Activated CD8-positive, alpha-beta memory T cell treated with anti-CD3 and anti-CD28 coated beads for 48 hours (primary cell): ENCODE measurements around the gene TUBGCP5.

ENCODE experiments used
- DNase-seq, 3 experiments: peaks; one replicate each; pipeline ENCODE4 v3.0.0-alpha.2; 2020; ENCODE audit warnings: low read depth in 2 of 3, low spot score in 2 of 3

Gene TUBGCP5

GRCh38 chr15:22979238-22980188 is 59.9 kb downstream of the TUBGCP5 start:
- DNase-seq = peak in 2 of 3 experiments; percentile 23 to 25

DNA sequence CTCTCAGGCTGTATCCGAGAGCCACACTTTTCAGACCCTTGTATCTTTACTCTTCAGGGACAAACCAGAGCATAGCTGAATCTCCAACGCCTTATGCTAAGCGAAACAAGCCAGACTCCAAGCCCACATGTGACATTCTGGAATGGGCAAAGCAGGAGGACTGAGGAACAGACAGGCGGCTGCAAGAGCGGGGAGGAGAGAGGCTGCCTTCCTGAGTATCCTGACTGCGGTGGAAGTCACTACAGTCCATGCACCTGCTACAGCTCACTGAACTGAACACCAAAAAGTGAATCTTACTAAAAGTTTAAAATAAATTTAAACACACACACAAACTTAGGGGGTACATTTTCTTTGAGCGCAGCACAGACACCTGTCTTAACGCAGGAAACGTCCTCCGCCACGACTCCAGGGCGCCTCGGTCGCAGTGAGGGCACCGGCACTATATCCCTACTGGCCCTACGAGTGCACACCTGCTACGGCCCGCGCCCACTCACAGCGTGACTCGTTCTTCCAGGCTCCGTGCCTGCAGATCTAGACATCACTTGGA is 60.6 kb downstream of the TUBGCP5 start:
- no peak for DNase-seq

- DNase-seq = no peak
These were observed 64.6 kb downstream of the TUBGCP5 start for GRCh38 chr15:22974745-22975144.

DNA sequence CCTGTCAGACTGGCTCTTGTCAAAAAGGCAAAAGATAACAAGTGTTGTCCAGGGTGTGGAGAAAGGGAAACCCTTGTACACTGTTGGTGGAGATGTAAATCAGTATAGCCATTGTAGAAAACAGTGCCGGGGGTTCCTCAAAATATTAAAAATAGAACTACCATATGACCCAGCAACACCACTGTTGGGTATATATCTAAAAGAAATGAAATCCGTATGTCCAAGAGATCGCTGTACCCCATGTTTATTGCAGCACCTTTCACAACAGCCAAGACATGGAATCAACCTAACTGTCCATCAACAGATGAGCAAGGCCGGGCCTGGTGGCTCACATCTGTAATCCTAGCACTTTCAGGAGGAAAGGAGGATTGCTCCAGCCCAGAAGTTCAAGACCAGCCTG is 65.4 kb downstream of the TUBGCP5 start:
- no peak for DNase-seq

DNA sequence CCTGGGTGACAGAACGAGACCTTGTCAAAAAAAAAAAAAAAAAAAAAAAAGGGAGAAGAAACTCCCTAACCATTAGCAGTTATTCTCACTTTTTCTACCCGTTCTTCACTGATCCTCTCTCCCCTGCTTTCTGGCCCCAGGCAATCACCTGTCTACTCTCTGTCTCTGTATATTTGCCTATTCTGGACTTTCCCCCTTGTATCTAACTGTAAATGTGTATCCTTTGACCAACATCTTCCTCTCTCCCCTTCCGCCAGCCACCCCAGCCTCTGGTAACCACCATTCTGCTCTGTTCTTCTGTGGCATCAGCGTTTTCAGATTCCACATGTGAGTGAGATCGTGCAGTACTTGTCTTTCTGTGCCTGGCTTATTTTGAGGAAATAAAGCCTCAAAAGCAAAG is 66.1 kb downstream of the TUBGCP5 start:
- DNase-seq = no peak

GRCh38 chr15:22969489-22969888 is 69.9 kb downstream of the TUBGCP5 start:
- DNase-seq = no peak

DNA sequence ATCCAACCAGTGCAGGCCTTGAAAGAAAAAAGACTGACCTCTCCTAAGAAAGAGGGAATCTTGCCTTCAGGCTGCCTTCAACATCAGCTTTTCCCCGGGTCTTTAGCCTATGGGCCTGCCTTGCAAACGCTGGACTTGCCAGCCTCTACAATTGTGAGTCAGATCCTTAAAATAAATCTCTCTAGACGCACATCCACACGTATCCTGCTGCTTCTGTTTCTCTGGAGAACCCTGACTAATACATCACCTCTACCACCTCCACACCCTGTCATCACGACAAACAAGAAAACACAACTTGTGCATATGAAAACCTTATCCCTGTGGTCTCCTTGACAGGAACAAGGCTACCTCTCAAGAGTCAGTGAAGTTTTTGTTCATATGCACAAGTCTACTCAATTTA is 71.0 kb downstream of the TUBGCP5 start:
- DNase-seq = no peak

- DNase-seq = no peak
These were observed 72.1 kb downstream of the TUBGCP5 start for GRCh38 chr15:22967084-22967770.

DNA sequence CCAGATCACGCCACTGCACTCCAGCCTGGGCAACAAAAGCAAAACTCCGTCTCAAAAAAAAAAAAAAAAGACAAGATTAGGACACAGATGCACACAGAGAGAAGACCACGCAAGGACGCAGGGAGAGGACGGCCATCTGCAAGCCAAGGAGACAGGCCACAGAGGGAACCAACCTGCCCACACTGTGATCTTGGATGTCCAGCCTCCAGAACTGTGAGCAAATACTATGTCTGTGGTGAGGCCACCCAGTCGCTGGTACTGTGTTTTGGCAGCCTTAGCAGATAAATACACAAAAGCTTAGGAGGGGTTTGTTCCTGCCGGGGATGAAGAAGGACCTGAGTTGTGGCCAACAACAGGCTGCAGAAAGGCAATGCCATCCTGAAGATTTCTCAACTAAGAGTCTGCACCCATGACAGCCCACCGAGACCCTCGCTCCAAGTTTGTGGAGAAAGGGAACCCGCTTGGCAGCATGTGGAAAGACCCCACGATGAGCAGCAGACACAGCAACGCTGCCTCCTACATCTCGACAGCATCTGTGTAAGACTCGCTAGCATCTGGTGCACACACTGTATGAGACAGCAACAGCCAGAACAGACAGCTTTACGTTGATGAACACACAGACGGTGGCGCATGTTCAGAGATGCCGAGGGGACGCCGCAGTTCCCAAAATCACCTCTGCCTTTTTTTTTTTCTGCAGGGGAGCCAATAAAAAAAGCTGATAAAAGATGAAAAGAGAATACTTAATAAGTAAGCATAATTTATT is 72.9 kb downstream of the TUBGCP5 start:
- DNase-seq = no peak

DNA sequence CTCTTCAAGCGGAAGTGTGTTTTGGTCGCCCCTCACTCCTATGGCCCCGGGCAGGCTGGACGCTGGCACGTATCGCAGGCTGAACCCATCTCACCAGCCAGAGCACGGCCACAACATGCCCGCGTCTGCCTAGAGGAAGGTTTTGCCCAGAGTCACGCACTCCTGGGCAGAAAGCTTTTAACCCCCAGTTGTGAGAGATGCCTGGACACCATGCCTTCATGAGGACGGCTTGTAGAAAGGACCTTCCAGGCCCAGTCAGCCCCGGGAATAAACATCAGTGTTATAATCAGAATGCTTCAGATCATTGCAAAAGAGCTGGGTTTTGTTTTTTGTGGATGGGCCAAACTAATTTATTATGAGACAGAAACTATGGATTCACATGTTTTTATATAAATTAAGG is 75.7 kb downstream of the TUBGCP5 start:
- no peak for DNase-seq

DNA sequence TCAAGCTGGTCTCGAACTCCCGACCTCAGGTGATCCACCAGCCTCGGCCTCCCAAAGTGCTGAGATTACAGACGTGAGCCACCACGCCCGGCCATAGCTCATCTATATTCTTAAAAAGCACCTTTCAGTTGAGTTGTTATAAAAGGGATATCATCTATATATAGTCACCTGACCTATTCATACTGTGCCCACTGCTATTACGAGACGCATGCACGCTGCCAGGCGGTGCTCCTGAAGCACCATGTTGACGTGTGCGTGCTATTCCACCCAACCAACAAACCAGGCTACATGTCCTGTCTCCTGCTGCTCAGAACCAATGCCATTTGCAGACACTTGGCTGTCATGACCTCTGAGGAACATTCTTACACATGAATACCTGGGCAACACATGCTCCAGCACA is 76.8 kb downstream of the TUBGCP5 start:
- no peak for DNase-seq

DNA sequence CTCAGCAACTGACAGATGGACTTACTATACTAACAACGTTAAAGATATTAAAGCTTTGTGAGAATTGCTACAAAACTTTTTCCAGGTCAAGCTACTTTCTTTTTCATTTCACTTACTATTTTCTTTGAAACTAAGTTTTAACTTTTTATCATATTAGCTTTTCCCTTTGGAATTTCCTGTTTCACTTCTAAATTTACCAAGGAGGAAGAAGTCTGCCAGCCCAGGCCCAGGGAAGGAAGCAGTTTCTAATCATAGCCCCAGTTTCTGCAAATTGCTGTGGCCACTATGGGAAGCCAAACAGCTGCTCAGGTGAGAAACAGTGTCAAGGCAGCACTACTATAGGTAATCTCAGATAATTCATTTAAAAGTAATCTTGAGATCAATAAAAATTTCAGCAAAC is 77.6 kb downstream of the TUBGCP5 start:
- DNase-seq = no peak

GRCh38 chr15:22960556-22960955 is 78.8 kb downstream of the TUBGCP5 start:
- DNase-seq = no peak

DNA sequence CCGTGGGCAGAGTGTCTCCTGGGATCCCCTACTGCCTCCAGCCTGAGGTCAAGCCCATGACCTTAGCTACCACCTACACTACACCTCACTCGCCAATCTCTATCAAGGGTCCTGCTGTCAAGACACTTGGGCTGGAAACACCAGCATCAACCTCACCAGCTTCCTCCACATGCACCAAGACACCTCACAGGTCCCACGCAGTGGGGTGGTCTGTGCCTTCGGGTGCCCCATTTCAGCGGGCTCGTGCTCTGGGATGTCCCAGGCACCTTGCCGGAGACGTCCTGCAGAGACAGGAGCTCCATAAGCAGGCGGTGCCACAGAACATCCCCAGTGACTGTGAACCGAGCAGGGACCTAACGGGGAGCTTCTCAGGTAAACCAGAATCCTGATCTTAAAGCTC is 79.2 kb downstream of the TUBGCP5 start:
- no peak for DNase-seq

DNA sequence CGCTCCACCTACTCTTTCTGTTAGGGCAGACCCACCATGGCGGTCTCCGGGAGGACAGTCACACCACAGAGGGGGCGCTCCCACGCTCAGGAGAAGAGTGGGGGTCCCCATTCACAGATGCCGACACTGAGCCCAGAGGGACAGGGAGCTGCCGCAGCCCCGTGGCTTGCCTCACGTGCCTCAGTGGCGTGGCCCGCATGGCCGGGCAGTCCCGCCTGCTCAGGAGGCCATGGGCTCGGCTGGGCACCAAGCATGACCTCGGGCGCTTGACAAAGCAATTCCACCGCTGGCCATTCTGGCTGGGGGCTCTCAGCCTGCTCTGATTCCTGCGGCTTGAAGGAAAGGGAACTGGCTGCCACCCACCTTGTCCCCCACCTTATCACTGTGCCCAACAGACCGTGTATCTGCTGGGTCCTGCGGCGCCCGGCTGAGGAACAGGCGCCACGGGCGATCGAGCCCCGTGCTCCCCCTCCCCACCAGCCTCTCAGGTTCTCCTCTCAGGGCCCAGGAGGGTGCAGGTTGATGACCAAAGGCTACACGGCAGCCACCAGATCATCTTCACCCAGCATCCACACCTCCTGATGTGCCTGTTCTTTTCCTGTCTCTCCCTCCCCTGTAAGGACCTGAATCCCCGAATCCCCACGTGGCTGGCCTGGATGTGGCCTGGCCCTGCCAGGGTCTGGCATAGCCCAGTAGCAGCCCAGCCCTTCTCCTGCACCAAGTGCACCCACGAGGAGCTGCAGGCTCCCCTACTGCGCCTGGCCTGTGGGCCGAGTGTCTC is 79.9 kb downstream of the TUBGCP5 start:
- no peak for DNase-seq

- DNase-seq = no peak
These were observed 80.7 kb downstream of the TUBGCP5 start for GRCh38 chr15:22958487-22959280.

- DNase-seq = no peak
These were observed 82.5 kb downstream of the TUBGCP5 start for GRCh38 chr15:22956978-22957260.

DNA sequence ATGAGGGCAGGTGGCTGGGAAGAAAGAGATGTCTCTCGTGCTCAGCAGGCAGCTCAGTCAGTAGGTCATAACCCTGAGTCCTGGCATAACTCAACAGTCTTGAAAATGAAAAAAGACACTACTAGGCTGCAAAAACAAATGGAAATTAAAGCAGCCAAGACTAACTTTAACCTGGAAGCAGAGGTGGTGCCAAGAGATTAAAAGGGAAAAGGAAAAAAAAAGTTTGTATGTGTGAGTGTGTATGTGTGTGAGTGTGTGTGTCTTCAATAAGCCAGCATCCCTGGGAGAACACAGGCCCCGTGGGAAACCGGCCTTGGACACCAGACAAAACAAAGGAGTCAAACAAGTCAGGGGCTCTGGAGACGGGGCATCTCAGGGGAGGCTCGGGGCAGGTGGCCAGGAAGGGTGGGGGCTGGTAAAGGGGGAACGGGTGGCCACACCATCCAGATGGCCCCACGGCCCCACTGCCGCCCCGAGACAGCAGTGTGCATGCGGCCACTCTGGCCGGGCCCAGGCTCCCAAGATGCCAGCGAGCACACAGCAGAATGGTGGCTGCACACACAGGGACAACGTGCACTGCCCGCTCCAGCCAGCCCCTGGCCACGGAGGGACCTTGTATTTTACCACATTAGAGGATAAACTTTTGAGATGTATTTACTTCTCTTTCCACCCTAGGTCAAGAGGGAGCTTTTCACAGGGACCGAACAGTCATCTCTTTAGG is 83.0 kb downstream of the TUBGCP5 start:
- DNase-seq = no peak

DNA sequence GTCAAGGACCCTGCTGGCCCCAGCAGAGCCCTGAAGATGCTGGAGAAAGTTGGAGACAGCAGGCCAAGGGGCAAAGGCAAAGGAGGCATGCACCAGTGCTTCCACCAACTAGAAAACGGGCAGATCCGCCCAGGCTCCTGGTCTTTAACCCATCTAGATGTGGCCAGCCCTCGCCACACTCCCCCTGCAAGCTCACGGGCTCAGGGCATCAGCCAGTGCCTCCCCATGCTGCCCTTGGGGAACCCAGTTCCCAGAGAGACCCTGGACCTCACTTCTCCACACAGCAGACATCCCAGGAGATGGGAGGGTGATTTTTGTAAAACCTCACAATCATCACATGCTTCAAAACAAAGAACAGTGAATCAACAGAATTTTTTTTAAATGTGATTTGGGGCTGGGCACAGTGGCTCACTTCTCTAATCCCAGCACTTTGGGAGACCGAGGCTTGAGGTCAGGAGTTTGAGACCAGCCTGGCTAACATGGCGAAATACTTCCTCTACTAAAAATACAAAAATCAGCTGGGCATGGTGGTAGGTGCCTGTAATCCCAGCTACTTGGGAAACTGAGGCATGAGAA is 83.7 kb downstream of the TUBGCP5 start:
- DNase-seq = no peak
